ENCODE data around the gene OR52J3.
"Not testable (repeated sequence)": the region's sequence is repeated elsewhere in the genome, so short reads cannot be mapped to it uniquely, and the experiment has no call there.

OR52J3 gene
- 0 reads per million in 4 donors for total RNA-seq

DNA sequence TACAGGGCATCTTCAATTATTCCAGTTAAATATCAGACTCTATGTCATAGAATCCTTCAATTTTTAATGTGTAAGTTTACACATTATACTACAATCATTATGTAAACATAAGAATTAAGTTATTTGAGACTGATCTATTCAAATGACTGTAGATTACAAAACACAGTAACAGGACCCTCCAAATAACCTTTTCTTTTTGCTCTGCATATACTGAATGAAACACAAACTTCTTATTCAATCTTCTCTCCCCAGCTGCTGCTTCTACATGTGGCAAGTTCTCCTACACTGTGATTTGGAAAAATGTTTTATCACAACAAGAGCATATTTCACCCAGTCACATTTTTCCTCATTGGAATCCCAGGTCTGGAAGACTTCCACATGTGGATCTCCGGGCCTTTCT, at the start of gene OR52J3:
TSS of gene OR52J3 (plus strand) at position 301 of the 400 bp plus-strand sequence. CDS start at position 301, 0 bp downstream.
- no peak for DNase-seq

GRCh38 chr11:5004424-5005274, 41.7 kb upstream of the OR52J3 start:
- DNase-seq: peak in 1 of 5 donors; percentile 18

DNA sequence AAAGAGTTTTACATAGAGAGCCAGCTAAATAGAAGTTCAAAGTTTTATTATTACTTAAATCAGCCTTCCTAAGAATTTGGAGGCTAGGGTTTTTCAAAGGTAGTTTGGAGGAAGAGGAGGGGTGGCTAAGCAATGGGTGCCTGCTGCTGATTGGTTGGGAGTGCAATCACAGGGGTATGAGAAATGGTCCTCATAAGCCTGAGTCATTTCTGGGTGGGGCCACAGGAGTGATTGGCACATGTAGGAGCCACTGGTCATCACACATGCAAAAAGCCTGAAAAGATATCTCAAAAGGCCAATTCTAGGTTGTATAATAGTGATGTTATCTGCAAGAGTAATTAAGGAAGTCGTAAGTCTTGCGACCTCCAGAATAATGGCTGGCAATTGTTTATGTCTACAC, 38.8 kb upstream of the OR52J3 start:
- no peak for DNase-seq

DNA sequence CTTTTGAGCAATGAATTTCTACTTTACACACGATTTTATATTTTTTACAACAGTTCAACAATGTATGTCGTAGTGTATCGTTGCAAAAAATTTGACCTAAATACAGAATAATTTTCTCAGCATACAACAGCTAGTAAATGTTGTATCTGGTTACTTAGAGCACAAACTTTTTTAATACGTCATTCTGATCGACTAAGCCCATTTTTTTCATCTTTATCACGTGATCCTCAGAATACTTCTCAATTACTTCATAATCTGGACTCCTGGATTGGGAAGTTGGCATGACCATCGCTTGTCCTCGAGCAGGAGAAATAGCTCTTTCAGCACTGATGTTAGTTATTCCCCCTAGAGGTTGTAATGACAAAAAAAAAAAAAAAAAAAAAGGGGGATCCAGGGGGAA, 35.1 kb upstream of the OR52J3 start:
- DNase-seq: no peak

GRCh38 chr11:5013012-5013411, 33.3 kb upstream of the OR52J3 start:
- no peak for DNase-seq

DNA sequence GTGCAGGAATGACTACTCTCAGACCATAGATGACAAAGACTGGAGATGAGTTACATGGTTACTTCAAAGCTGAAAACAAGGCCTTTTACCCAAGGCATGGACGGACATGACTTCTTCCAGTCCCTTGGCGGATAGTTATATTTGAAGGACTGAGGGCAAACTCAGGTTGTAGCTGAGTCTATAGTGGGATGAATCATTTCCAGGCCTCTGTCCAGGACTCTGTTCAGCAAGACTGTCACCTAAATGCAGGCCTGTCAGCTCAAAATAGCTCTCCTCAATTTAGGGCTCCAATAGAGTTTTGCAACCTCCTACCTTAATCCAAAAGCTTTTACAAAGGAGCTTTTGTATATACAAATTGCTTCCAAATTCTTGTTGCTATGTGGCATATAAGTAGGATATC, 24.3 kb upstream of the OR52J3 start:
- DNase-seq: no peak

DNA sequence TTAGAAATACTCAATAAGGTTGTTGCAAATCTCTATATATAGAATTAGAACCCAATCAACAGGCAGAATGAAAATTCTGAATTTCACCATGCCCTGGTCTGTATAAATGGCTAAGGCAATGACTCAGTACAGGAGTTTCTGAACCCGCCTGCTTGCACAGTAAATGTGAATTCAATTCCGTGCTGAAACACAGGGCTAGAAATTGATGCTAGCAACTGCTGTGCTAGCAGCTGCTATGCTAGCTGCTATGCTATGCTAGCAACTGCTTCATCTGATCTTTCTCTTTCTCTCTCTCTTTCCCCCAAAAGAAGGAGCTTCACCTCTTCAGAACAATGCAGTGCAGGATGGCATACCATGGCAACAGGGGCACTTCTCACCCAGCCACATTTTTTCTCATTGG, 9.7 kb upstream of the OR52J3 start:
- DNase-seq: no peak

DNA sequence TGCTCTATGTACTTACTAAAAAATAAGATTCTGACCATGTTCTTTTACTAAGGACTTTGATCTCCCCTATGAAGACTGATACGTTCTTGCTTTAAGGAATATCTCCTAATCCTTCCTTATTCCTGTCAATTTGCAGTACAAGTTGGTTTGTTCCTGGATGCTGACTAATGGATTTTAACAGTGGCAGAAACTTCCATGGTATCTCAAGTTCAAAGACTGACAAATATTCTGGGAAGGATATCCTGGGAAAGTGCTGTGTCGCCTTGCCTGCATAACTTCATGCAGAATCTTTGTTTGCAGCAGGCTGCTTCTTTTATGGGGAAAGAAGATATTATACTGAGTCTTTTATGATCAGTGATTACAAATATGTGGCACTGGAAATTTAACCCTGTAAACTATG, 8.4 kb upstream of the OR52J3 start:
- DNase-seq: no peak

DNA sequence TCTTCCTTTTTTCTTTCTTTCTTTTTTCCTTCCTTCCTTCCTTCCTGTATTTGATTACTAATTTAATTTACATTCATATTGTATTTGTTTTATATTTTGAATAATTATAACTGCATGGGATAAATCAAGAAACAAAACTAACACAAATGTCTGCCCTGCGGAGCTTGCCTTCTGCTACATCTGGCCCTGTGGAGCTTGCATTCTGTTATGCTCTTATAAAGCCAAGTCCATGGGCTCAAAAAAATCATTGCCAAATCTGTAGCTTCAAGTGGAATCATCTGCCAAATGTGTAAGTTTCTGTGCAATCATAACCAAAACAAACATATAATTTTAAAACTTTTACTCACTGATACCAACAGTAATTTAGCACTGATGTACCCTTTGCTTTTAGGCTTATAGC, 8.0 kb upstream of the OR52J3 start:
- DNase-seq: no peak

- no peak for DNase-seq
These were observed 5.5 kb upstream of the OR52J3 start for GRCh38 chr11:5040876-5041275.

GRCh38 chr11:5042091-5042490, 4.2 kb upstream of the OR52J3 start:
- DNase-seq: no peak

- DNase-seq: no peak
These were observed 2.9 kb upstream of the OR52J3 start for GRCh38 chr11:5043380-5043779.

DNA sequence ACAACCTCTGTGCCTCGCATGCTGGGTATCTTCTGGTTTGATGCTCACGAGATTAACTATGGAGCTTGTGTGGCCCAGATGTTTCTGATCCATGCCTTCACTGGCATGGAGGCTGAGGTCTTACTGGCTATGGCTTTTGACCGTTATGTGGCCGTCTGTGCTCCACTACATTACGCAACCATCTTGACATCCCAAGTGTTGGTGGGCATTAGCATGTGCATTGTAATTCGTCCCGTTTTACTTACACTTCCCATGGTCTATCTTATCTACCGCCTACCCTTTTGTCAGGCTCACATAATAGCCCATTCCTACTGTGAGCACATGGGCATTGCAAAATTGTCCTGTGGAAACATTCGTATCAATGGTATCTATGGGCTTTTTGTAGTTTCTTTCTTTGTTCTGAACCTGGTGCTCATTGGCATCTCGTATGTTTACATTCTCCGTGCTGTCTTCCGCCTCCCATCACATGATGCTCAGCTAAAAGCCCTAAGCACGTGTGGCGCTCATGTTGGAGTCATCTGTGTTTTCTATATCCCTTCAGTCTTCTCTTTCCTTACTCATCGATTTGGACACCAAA, 516 bp downstream of the OR52J3 start:
- DNase-seq: no peak

GRCh38 chr11:5058679-5059078, 12.4 kb downstream of the OR52J3 start:
- DNase-seq: not testable (repeated sequence)

GRCh38 chr11:5059391-5059790, 13.1 kb downstream of the OR52J3 start, which contains the start of gene OR52E2:
Gene OR52E2, minus strand, starts transcription at chr11:5059627. Its CDS starts 0 bp downstream, at chr11:5059627.
- DNase-seq: no peak

DNA sequence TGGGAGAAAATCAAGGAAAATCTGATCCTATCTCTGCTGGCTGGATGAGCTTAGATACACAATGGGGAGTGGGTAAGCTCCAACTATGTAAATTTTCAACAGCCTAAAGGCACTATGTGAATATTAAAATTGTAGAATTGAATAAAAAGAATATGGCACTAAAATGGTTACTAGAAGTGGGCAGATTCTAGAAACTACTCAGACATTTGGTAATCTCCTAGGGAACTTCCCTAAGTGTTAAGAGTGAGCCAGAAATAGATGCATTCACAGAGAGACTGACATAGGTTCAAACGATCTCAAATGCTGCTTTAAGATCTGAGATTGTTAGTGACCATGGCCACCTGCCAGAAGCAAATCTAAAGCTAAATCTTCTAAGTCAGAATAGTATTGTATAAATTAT, 18.7 kb downstream of the OR52J3 start:
- no peak for DNase-seq

DNA sequence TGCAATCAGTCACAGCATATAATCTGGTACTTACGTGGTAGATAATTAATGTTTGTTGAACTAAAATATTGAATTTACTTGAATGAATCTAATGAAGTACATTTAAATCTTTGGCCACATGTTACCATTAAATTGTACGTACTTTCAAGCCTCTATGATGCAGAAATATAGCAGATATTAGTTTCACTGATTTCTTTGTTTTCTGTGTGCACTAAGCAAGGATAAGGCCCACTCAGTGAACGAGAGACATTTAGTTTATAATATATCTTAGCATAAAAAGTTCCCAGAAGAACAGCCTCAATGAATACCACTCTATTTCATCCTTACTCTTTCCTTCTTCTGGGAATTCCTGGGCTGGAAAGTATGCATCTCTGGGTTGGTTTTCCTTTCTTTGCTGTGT, 22.9 kb downstream of the OR52J3 start, which contains the start of gene OR52E1:
TSS of gene OR52E1 (plus strand) at position 301 of the 400 bp plus-strand sequence.
- DNase-seq: no peak

- DNase-seq: no peak
These were observed 25.5 kb downstream of the OR52J3 start for GRCh38 chr11:5071799-5072198.

GRCh38 chr11:5081405-5081804, 35.1 kb downstream of the OR52J3 start:
- no peak for DNase-seq

DNA sequence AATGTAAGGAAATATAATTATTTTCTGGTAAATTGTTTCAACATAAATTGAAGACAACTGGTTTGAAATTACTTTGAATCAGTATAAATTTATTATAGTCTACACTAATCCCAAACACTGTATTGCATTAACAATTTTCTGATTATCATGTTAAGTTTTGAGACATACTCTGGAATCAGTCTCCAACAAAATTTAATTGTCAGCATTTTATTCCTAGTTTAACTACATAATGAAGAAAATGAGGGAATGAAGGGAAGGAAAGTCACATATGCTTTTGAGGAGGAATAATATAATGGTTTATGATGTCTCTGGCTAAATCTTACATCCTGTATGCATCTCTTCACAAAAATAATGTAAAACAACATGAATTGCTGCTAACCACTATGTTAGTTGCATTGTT, 37.3 kb downstream of the OR52J3 start:
- DNase-seq: no peak

- no peak for DNase-seq
These were observed 42.2 kb downstream of the OR52J3 start for GRCh38 chr11:5088556-5088955.

- DNase-seq: no peak
These were observed 44.3 kb downstream of the OR52J3 start for GRCh38 chr11:5090668-5091067.

DNA sequence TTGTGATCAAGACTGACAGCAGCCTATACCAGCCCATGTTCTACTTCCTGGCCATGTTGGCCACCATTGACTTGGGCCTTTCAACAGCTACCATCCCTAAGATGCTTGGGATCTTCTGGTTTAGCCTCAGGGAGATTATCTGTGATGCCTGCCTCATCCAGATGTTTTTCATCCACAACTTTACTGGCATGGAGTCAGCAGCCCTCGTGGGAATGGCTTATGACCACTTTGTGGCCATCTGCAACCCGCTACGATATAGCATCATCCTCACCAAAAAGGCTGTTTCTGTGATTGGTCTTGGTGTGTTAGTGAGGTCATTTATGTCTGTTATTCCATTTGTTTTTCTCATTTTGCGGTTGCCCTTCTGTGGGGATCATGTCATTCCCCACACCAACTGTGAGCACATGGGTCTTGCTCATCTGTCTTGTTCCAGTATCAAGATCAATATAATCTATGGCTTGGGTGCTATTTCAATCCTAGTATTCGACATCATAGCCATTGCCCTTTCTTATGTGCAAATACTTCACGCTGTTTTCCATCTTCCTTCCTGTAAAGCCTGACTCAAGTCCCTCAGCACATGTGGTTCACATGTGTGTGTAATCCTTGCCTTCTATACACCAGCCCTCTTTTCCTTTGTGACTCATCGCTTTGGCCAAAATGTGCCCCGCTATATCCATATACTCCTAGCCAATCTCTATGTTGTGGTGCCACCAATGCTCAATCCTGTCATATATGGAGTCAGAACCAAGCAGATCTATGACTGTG, 46.7 kb downstream of the OR52J3 start:
- DNase-seq: peak in 1 of 5 donors; percentile 0

All from T-helper 1 cell (primary cell).